Dedifferentiated amniotic fluid mesenchymal stem cell (primary cell): Measurements from ENCODE around the gene TP53INP2.
"Not testable (repeated sequence)": the region's sequence is repeated elsewhere in the genome, so short reads cannot be mapped to it uniquely, and the experiment has no call there.

Experiments
- DNase-seq: peaks from one replicate; pipeline ENCODE4 v3.0.0-alpha.2; 2016; ENCODE audit errors: extremely low spot score

TP53INP2 gene

GRCh38 chr20:34705397-34706301 is 1.5 kb downstream of the TP53INP2 start:
- DNase-seq = peak; percentile 16

GRCh38 chr20:34706302-34706875 is 2.2 kb downstream of the TP53INP2 start:
- no peak for DNase-seq

- DNase-seq = no peak
Measured at GRCh38 chr20:34706912-34707784, 3.0 kb downstream of the TP53INP2 start.

- DNase-seq = no peak
Measured at GRCh38 chr20:34708621-34709043, 4.5 kb downstream of the TP53INP2 start.

- peak; percentile 50 for DNase-seq
Measured at GRCh38 chr20:34709044-34709830, 5.1 kb downstream of the TP53INP2 start.

- DNase-seq = peak; percentile 22
Measured at GRCh38 chr20:34709831-34710567, 5.9 kb downstream of the TP53INP2 start.

GRCh38 chr20:34710568-34710839 is 6.4 kb downstream of the TP53INP2 start:
- no peak for DNase-seq

GRCh38 chr20:34710861-34711574 is 6.9 kb downstream of the TP53INP2 start:
- no peak for DNase-seq

GRCh38 chr20:34711813-34712430 is 7.8 kb downstream of the TP53INP2 start:
- no peak for DNase-seq

- DNase-seq = no peak
Measured at GRCh38 chr20:34712525-34713192, 8.5 kb downstream of the TP53INP2 start.

- DNase-seq = peak; percentile 97
Measured at GRCh38 chr20:34713194-34713943, 9.2 kb downstream of the TP53INP2 start.

- not testable (repeated sequence) for DNase-seq
Measured at GRCh38 chr20:34713944-34714515, 9.9 kb downstream of the TP53INP2 start.

- DNase-seq = no peak
Measured at GRCh38 chr20:34715384-34715783, 11.2 kb downstream of the TP53INP2 start.

- no peak for DNase-seq
Measured at GRCh38 chr20:34716921-34717229, 12.7 kb downstream of the TP53INP2 start.

GRCh38 chr20:34717230-34718095 is 13.3 kb downstream of the TP53INP2 start:
- no peak for DNase-seq

GRCh38 chr20:34719242-34720017 is 15.3 kb downstream of the TP53INP2 start:
- not testable (repeated sequence) for DNase-seq

GRCh38 chr20:34720266-34720665 is 16.1 kb downstream of the TP53INP2 start:
- DNase-seq = no peak
